Stimulated activated naive CD8-positive, alpha-beta T cell treated with anti-CD3 and anti-CD28 coated beads, Interleukin-15, Interleukin-2, amounts not matched to agents 100 U/mL and 50 U/mL, for 24 hours (primary cell): ENCODE data around the gene GPR146.
A peak's percentile ranks its signal among the peaks of the same experiment; 100 is the strongest.

ENCODE experiments used
- ATAC-seq: fragments of 150-1000 bp; cut with Tn5 transposase; one replicate; pipeline ENCODE4 v1.10.0; 2021
- DNase-seq: peaks from one replicate; pipeline ENCODE4 v3.0.0; 2021

GPR146 gene

GRCh38 chr7:1076184-1077072, 32.1 kb downstream of the GPR146 start:
- ATAC-seq (no peak), DNase-seq (no peak)

DNA sequence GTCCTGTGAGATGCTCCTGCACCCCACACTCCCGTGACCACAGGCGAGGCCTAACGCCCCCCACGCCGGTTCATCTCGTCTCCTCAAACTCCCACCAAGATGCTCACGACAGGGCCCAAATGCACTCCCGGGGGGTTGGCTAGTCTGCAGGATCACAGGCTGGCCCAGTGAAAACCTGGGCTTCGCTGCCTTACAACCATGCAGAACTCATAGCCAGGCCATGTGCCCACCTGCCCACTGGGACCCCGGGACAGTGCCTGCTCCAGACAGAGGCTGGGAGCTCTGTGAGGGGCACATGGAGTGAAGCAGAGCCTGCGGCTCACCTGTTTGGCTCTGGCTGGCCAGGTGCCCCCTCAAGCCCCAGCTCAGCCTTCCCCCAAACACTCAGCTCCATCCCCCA, 34.2 kb downstream of the GPR146 start:
- no peak for ATAC-seq
- DNase-seq, result no peak

GRCh38 chr7:1078985-1079384, 34.6 kb downstream of the GPR146 start:
- ATAC-seq (no peak), DNase-seq (no peak)

- ATAC-seq (no peak), DNase-seq (no peak)
These were observed 35.2 kb downstream of the GPR146 start for GRCh38 chr7:1079546-1079945.

GRCh38 chr7:1080252-1080920, 36.0 kb downstream of the GPR146 start:
- no peak for DNase-seq

DNA sequence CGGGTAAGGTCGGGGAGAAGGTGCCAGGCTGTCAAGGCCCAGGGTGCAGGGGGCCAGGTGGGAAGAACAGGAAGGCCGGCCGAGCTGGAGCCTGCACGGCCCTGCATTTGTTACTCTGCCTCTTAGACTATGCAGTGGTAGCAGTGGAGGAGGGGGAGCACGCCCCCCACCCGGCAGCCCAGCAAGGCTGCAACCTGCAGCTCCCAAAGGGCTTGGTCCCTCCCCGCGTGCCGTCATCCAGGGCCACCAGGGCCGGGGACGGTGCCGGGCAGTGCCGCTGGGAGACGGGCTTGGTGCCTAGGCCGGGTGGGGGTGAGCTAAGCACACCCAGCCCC, 36.5 kb downstream of the GPR146 start:
- DNase-seq (no peak), ATAC-seq (no peak)

More at GRCh38 chr7:1080252-1080920, 36.0 kb downstream of the GPR146 start:
- no peak for ATAC-seq

GRCh38 chr7:1081336-1081735, 37.0 kb downstream of the GPR146 start:
- DNase-seq (no peak), ATAC-seq (no peak)

- DNase-seq, result no peak
These were observed 37.6 kb downstream of the GPR146 start for GRCh38 chr7:1081931-1082401.

DNA sequence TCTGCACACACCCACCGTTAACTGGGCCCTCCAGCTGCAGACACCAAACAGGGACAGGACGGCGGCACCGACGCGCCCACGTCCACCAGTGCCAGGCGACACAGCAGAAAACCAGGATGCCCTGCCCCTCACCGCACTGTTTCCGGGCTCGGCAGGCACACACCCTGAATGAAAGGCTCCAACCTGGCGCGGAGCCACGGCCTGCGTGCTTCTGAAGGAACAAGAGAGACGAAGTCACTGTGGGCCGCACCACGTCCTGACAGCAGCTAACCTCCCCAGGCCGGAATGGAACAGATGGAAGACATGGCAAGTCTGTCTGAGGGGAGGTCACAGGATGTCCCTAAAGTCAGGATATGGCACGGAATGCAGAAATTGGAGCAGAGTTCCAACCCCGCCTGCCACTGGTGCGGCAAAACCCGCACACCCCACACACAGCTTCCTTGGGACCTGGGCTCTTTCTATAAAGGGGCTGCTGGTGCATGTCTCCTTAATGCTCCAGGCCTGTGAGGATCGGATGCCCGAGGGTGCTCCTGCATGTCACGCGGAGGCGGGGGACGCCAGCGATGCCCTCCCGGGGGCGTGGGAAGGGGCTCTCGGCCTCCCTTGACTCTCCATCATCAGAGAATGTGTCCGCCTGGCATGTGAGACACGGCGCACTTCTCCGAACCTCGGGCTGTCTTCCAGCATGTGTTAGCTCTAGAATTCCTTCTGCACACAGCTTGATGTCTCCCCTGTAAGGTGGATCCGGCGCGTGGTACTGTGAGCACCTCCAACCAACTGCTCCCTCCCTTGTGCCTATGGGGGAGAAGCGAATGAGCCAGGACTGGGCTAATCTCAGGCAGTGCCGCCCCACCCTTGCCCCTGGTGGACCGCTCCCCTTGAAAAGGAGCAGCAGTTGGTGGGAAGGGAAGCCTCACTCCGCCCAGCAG, 39.6 kb downstream of the GPR146 start:
- ATAC-seq, result no peak
- DNase-seq, result no peak

More at GRCh38 chr7:1081931-1082401, 37.6 kb downstream of the GPR146 start:
- no peak for ATAC-seq

DNA sequence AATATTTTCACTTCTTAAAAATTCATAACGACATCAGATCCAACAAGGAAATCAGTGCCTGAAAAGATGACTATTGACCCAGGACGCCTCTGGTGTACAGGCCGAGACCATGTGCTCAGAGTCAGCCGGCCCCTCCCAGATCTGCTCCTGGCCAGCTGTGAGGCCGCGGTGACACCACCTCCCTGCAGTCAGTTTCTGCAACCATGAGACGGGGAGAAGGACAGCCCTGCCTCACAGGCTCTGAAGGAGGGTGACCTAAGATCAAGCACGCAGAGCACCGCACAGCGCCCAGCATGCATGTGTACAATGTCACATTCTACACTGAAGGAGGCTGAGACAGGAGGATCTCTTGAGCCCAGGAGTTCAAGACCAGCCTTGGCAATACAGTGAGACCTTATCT, 40.9 kb downstream of the GPR146 start:
- DNase-seq (no peak), ATAC-seq (no peak)

DNA sequence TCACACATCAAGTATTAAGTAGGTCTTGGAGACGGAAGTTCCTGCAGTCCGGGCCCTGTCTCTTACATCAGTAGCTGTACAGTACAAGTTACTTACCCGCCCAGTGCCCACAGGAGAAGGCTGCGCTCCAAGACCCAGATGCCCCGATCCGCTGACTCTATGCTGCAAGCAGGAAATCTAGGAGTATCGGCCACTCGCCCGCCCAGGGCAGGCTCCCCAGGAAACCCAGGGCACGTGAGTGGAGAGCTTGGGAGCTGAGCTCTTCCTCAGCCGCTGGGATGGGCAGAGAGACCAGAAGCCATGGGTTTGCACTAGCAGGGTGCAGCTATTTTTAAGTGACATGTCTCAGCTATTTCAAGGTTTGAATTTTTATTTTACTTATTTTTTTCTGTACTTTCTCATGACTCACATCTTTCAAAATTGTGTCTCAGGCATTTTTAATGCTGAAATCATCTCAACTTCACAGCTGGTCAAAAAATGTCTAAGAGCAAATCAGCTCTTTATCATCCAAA, 41.6 kb downstream of the GPR146 start:
- ATAC-seq, result no peak
- DNase-seq, result no peak

DNA sequence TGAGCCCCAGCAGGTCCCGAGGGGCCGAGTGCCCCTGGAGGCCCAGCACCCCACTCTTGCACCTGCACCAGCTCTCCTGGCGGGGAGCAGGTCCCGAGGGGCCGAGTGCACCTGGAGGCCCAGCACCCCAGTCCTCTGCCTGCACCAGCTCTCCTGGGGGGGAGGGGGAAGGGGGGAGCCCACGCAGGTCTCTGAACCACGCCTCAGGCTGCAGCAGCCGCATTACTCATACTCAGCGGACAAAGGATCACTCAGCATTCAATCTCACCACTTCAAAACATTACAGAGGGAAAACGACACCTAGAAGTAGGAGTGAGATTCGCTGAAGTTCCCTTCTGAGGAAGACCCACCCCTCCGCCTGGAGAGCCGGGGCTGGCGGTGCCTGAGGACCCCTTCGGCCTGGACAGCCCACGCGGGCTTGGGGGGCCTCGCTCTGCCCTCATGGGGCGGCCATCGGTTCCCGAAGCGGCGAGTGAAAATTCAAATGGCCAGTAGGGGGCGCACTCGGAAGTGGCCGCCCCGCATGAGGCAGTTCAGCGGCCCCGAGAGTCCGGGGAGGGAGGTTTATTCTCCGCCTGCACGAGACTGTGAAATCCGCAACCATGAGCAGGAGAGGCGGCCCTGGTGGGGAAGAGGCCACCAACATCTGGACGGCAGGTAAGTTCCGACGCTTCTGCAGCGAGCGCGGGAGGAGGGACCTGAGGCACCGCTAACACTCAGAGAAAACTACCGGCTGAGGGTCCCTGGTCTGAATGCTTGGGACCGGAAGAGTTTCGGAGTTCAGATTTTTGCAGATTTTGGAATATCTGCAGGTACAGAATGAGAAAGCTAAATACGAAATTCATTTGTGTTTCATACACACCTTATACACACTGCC, 42.5 kb downstream of the GPR146 start:
- DNase-seq (peak; percentile 85), ATAC-seq (peak; percentile 78)

GRCh38 chr7:1087465-1087814, 43.1 kb downstream of the GPR146 start:
- ATAC-seq (no peak), DNase-seq (no peak)

DNA sequence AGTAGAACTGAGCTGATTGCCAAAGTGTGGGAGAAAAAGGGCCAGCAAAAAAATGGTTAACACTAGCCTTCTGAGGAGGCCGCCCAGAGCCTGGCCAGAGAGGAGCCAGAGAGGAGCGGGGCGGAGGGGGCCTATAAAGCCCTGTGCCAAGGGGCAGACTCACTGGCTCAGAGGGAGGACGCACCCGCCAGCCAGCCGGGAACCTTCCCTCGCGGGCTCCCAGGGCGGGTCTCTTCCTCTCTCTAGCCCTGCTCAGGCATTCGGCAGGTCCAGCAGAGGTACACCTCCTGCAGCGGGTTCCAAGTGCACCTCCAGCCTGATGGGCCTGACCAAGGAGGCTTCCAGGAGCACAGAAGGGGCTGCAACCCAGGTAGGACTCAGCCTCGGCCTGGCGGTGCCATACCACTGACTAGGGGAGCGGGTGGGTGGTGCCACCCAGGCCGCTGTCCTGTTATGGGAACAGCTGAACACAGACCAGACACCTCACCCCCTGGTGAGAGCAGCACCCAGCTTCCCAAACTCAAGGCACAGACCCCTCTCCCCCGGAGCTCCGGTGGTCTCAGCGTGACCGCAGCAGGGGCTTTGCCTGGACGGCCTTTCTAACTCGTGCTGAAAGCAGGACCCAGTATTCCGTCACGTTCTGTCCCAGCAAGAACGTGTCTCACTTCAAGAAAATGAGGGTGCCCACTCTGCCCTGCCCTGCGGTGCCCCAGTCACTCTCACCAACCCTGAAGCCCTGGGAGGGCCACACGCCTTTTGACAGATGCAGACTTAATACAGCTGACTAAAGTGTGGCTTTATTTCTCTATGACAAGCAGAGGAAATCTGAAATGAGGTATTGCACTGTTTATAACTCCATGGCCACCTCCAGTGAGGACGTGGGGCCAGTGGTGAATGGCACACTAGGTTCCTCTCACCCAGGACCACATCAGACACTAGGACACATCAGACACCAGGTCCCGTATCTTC, 43.9 kb downstream of the GPR146 start, which contains the start of gene GPER1:
GPER1 (plus strand) TSS at position 162 of the 969 bp plus-strand sequence. CDS start 3,616 bp downstream, outside the sequence.
- ATAC-seq (no peak), DNase-seq (no peak)

GRCh38 chr7:1090236-1090635, 45.9 kb downstream of the GPR146 start:
- ATAC-seq (no peak), DNase-seq (no peak)

DNA sequence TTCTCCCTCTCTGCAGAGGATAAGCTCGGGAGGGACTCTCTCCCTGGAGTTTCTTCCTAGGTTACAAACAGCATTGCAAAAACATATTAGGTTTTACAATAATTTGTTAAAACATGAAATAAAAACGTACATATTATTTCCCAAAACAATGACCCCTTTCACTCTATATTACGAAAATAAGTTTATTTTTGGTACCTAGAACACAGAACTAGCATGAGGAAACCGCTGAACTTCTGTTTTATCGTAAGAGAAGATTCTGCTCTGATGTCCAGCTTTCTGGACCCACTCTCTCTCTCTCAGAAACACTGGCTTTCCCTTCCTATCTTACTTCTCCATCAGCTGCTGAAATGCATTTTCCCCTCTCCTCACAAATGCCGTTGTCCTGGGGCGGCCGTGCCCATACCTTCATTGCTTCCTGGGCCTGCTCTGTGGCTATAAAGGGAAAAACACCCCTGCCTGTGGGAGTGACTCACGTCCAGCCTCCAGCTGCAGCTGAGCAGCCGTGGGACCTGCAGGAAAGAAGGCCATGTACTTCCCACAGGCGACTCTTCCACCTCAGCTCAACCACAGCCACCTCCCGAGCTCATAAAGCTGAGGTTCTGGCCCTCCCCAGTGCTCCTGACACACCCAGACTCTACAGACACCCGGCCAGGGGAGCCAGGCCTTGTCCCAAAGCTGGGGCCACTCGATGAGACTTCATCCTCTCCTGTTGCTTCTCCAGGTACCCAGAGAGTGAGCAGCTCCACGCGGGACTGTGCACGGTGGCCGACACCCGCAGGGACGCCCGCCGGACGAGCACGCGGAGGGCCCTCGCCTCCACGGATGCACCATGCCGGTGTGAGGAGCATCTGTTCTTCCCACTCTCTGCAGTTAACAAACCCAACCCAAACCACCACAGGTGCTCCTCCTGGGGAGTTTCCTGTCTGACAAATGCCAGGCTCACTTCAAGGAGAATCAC, 46.6 kb downstream of the GPR146 start:
- ATAC-seq, result no peak
- no peak for DNase-seq

DNA sequence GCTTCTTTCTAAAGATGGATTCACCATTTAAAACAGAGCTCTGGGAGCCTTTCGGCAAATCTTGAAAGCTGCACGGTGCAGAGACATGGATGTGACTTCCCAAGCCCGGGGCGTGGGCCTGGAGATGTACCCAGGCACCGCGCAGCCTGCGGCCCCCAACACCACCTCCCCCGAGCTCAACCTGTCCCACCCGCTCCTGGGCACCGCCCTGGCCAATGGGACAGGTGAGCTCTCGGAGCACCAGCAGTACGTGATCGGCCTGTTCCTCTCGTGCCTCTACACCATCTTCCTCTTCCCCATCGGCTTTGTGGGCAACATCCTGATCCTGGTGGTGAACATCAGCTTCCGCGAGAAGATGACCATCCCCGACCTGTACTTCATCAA, 47.3 kb downstream of the GPR146 start:
- ATAC-seq (no peak), DNase-seq (no peak)

DNA sequence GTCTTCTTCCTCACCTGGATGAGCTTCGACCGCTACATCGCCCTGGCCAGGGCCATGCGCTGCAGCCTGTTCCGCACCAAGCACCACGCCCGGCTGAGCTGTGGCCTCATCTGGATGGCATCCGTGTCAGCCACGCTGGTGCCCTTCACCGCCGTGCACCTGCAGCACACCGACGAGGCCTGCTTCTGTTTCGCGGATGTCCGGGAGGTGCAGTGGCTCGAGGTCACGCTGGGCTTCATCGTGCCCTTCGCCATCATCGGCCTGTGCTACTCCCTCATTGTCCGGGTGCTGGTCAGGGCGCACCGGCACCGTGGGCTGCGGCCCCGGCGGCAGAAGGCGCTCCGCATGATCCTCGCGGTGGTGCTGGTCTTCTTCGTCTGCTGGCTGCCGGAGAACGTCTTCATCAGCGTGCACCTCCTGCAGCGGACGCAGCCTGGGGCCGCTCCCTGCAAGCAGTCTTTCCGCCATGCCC, 47.9 kb downstream of the GPR146 start:
- no peak for DNase-seq
- no peak for ATAC-seq
